Measurements from ENCODE around the gene DNASE2B.

Gene DNASE2B

DNA sequence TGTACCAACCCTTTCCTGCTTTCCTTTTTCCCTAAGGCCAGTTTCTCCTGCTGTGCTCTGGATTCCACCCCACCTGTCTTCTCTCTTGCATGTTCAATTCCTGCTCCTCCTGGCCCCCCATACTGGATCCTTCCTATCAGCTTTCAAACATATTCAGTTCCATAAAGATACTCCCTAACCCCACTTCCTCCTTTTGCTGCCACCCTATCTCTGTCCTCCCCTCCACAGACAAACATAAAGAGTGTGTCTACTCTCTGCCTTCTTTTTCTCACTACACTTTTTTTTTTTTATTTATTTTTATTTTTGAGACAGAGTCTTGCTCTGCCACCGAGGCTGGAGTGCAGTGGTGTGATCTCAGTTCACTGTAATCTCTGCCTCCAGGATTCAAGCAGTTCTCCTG lies 63.8 kb downstream of the DNASE2B start:
- DNase-seq: no peak
- no peak overlapping the region for H2BK120ac ChIP-seq (ENCODE audit: low read depth, low read length)
- no peak overlapping the region for H3K9ac ChIP-seq (ENCODE audit: low read length)
- H3K4me1 ChIP-seq (ENCODE audit: control insufficient read depth, insufficient read depth, low read depth, low read length): no peaks in the 10 kb centered on the region
- H2AFZ ChIP-seq (ENCODE audit: low read depth, low read length): no peak overlapping the region
- no peak overlapping the region for H4K8ac ChIP-seq (ENCODE audit: low read length)
- no peak overlapping the region for H3K27ac ChIP-seq (ENCODE audit: low read length, poor library complexity, severe bottlenecking)
- no peak overlapping the region for H3K4ac ChIP-seq (ENCODE audit: low read depth in 1 of 2, low read length in 2 of 2)
- H3K4me3 ChIP-seq (ENCODE audit: insufficient read depth in 1 of 2, low read depth in 1 of 2, low read length in 2 of 2): no peak overlapping the region
- no peak overlapping the region for H2BK15ac ChIP-seq (ENCODE audit: low read depth, poor library complexity, severe bottlenecking)
- H3K9me3 ChIP-seq (ENCODE audit: control insufficient read depth, low read length): no peaks in the 10 kb centered on the region
- no peak overlapping the region for H3K4me2 ChIP-seq (ENCODE audit: low read length, poor library complexity, severe bottlenecking)
- H2BK5ac ChIP-seq (ENCODE audit: low read depth, low read length, poor library complexity, severe bottlenecking): no peak overlapping the region
- no peak overlapping the region for H3K23ac ChIP-seq (ENCODE audit: low read length in 2 of 2)
- no peak overlapping the region for H2BK12ac ChIP-seq (ENCODE audit: low read length in 2 of 2)
- no peaks in the 10 kb centered on the region for H3K36me3 ChIP-seq (ENCODE audit: control insufficient read depth in 1 of 2, insufficient read depth in 2 of 2, low read depth in 1 of 2, low read length in 2 of 2)
- no peak overlapping the region for H3K14ac ChIP-seq (ENCODE audit: low read length in 2 of 2)
- no peak overlapping the region for H2AK5ac ChIP-seq (ENCODE audit: low read length, severe bottlenecking)
- H3K18ac ChIP-seq (ENCODE audit: low read depth in 1 of 2, low read length in 2 of 2): no peak overlapping the region
- no peaks in the 10 kb centered on the region for H3K79me1 ChIP-seq (replicated peaks; ENCODE audit: low read length, poor library complexity, severe bottlenecking)
- H4K91ac ChIP-seq (ENCODE audit: low read length): no peak overlapping the region
- WGBS: 73% methylated on average over 1 of the region's 1 CpG
- H3K27me3 ChIP-seq (ENCODE audit: control insufficient read depth in 1 of 2, insufficient read depth in 1 of 2, low read length in 2 of 2): peaks cover 16 to 23% of the 10 kb centered on the region in 2 experiments
